Measurements from ENCODE around the gene RSU1.

GRCh38 chr10:16586358-16587138 is 230.7 kb downstream of the RSU1 start:
- TF ChIP-seq, protein P1, sequence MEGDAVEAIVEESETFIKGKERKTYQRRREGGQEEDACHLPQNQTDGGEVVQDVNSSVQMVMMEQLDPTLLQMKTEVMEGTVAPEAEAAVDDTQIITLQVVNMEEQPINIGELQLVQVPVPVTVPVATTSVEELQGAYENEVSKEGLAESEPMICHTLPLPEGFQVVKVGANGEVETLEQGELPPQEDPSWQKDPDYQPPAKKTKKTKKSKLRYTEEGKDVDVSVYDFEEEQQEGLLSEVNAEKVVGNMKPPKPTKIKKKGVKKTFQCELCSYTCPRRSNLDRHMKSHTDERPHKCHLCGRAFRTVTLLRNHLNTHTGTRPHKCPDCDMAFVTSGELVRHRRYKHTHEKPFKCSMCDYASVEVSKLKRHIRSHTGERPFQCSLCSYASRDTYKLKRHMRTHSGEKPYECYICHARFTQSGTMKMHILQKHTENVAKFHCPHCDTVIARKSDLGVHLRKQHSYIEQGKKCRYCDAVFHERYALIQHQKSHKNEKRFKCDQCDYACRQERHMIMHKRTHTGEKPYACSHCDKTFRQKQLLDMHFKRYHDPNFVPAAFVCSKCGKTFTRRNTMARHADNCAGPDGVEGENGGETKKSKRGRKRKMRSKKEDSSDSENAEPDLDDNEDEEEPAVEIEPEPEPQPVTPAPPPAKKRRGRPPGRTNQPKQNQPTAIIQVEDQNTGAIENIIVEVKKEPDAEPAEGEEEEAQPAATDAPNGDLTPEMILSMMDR (IDR thresholded peaks at IDR 0.05) = no peak
- no peak for TF ChIP-seq POLR2A (IDR thresholded peaks at IDR 0.05)

Data from uterus (tissue), 2 donors.